ENCODE measurements around the gene CAV2. TPM values are rescaled to one million over a fixed set of nuclear protein-coding genes. Genes with fewer than 3 reads are reported as not detected.

Gene CAV2
- polyA plus RNA-seq, 1 of the 3 experiments (the other 2 are of a cell fraction), result 182 TPM

- POLR2A ChIA-PET, result no interaction called here
- 55% methylated on average over 1 of the region's 1 CpG for WGBS (ENCODE audit: low lambda C conversion rate)
These were observed 44.9 kb downstream of the CAV2 start for GRCh38 chr7:116544487-116544886.

DNA sequence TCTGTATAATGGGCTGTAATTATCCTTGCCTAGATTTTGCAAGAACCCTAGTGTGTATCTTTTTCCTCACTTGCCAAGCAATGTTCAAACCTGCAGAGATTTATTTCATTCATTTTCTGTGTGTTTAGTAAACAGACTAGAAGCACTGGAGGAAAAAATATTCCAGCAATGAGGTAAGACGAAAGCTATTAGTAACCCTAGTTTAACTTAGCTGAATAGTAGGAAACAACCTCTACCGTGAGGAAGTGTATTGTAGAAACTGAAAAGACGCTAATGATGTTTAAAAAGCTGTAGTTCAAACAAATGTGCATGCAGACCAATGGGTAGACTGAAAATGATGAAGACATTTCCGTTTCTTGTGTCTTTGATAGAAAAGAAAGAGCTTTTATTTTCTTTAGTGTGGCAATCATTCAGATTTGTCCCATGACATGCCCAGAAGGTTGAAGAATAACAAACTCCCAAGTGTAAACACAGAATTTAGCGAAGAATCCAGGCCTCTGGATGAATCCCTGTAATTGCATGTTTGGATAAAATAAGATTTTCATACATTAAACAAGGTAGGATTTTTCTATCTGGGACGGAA, 46.0 kb downstream of the CAV2 start:
- 51% methylated on average over 6 of the region's 6 CpGs for WGBS (ENCODE audit: low lambda C conversion rate)
- ChIA-PET POLR2A (no interaction called here), CTCF (interaction anchor here (0.7 to 0.9 kb wide), 2 partner anchors 43 to 378 kb away, joined by 3 to 4 read pairs; no protein-coding TSS in a partner anchor)
- Histone ChIP-seq H2AFZ (ENCODE audit: low read depth) (no peak overlapping the region), H3K27ac (ENCODE audit: low read depth in 2 of 2, low read length in 1 of 2) (peak overlapping the region in 1 of 2 experiments; percentile 79; a peak in 3 of 4 replicates), H3K9ac (peak overlapping the region; percentile 3; the same call in 1 of the 2 replicates), H3K36me3 (replicated peaks in 1 of 2; ENCODE audit: control insufficient read depth in 1 of 2, insufficient read depth in 2 of 2, low read length in 1 of 2) (peaks cover 60 to 66% of the 10 kb centered on the region in 2 experiments), H3K27me3 (ENCODE audit: insufficient read depth) (no peaks in the 10 kb centered on the region), H3K4me1 (ENCODE audit: control insufficient read depth in 1 of 2, insufficient read depth in 2 of 2, low read depth in 1 of 2, low read length in 1 of 2) (peaks cover 0 to 86% of the 10 kb centered on the region in 2 experiments; a peak in 3 of 4 replicates), H3K9me2 (no peaks in the 10 kb centered on the region), H4K20me1 (ENCODE audit: insufficient read depth) (peaks cover 33% of the 10 kb centered on the region), H3K4me2 (0 out of 2 replicates have a peak overlapping the region, but pooled peaks have one; percentile 13), H3K4me3 (ENCODE audit: low read depth in 2 of 2, low read length in 1 of 2) (no peak overlapping the region), H3K79me2 (ENCODE audit: insufficient read depth) (peaks cover 98% of the 10 kb centered on the region), H3F3A (replicated peaks; ENCODE audit: insufficient read depth) (peaks cover 59% of the 10 kb centered on the region), H3K9me3 (no peaks in the 10 kb centered on the region)
- TF ChIP-seq SMC3 (IDR thresholded peaks at IDR 0.05; ENCODE audit: low read depth, low read length) (no peak), MEF2A (IDR thresholded peaks at IDR 0.05; ENCODE audit: borderline replicate concordance, low read depth) (no peak), YY1 (IDR thresholded peaks at IDR 0.05; ENCODE audit: low read depth) (no peak), RXRA (IDR thresholded peaks at IDR 0.05; ENCODE audit: borderline replicate concordance, low read depth) (no peak), MXI1 (IDR thresholded peaks at IDR 0.05; ENCODE audit: low read depth, low read length) (no peak), NRF1 (IDR thresholded peaks at IDR 0.05; ENCODE audit: low read depth, low read length) (no peak), FOXJ3 (CRISPR knock-in tag; IDR thresholded peaks at IDR 0.05) (no peak), RAD21 (IDR thresholded peaks at IDR 0.05; ENCODE audit: low read length) (no peak)
- TF ChIP-seq, protein P1, sequence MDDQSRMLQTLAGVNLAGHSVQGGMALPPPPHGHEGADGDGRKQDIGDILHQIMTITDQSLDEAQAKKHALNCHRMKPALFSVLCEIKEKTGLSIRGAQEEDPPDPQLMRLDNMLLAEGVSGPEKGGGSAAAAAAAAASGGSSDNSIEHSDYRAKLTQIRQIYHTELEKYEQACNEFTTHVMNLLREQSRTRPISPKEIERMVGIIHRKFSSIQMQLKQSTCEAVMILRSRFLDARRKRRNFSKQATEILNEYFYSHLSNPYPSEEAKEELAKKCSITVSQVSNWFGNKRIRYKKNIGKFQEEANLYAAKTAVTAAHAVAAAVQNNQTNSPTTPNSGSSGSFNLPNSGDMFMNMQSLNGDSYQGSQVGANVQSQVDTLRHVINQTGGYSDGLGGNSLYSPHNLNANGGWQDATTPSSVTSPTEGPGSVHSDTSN (IDR thresholded peaks at IDR 0.05), result no peak
- TF ChIP-seq, protein P2, sequence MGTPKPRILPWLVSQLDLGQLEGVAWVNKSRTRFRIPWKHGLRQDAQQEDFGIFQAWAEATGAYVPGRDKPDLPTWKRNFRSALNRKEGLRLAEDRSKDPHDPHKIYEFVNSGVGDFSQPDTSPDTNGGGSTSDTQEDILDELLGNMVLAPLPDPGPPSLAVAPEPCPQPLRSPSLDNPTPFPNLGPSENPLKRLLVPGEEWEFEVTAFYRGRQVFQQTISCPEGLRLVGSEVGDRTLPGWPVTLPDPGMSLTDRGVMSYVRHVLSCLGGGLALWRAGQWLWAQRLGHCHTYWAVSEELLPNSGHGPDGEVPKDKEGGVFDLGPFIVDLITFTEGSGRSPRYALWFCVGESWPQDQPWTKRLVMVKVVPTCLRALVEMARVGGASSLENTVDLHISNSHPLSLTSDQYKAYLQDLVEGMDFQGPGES (IDR thresholded peaks at IDR 0.05; ENCODE audit: low read depth, low read length), result no peak
- no peak for DNase-seq

More at GRCh38 chr7:116544487-116544886, 44.9 kb downstream of the CAV2 start:
- 0 out of 2 replicates have a peak, but pooled peaks have one; percentile 8 for TF ChIP-seq POLR2AphosphoS5 (IDR thresholded peaks at IDR 0.05; ENCODE audit: low read depth, low read length)
- TF ChIP-seq, protein P1 (IDR thresholded peaks at IDR 0.05), result no peak
- peaks cover 0 to 88% of the 10 kb centered on the region in 2 experiments; a peak in 3 of 4 replicates for H3K4me1 ChIP-seq (ENCODE audit: control insufficient read depth in 1 of 2, insufficient read depth in 2 of 2, low read depth in 1 of 2, low read length in 1 of 2)
- H3K9me3 ChIP-seq, result no peaks in the 10 kb centered on the region
- H3K4me3 ChIP-seq (ENCODE audit: low read depth in 2 of 2, low read length in 1 of 2), result no peak overlapping the region
- peaks cover 33% of the 10 kb centered on the region for H4K20me1 ChIP-seq (ENCODE audit: insufficient read depth)
- peak overlapping the region; percentile 13; the same call in 1 of the 2 replicates for H3K4me2 ChIP-seq
- peaks cover 60 to 66% of the 10 kb centered on the region in 2 experiments for H3K36me3 ChIP-seq (replicated peaks in 1 of 2; ENCODE audit: control insufficient read depth in 1 of 2, insufficient read depth in 2 of 2, low read length in 1 of 2)
- no peak overlapping the region for H2AFZ ChIP-seq (ENCODE audit: low read depth)
- H3K9me2 ChIP-seq, result no peaks in the 10 kb centered on the region
- no peaks in the 10 kb centered on the region for H3K27me3 ChIP-seq (ENCODE audit: insufficient read depth)
- H3K9ac ChIP-seq, result peak overlapping the region; percentile 3; the same call in 1 of the 2 replicates
- CTCF ChIA-PET, result no interaction called here
- no peak for DNase-seq
- H3F3A ChIP-seq (replicated peaks; ENCODE audit: insufficient read depth), result peaks cover 56% of the 10 kb centered on the region
- H3K79me2 ChIP-seq (ENCODE audit: insufficient read depth), result peaks cover 98% of the 10 kb centered on the region
- peak overlapping the region in 1 of 2 experiments; percentile 79; a peak in 2 of 4 replicates for H3K27ac ChIP-seq (ENCODE audit: low read depth in 2 of 2, low read length in 1 of 2)

Data from SK-N-SH (cell line).